ENCODE measurements around the gene RNF41.

RNF41 gene

DNA sequence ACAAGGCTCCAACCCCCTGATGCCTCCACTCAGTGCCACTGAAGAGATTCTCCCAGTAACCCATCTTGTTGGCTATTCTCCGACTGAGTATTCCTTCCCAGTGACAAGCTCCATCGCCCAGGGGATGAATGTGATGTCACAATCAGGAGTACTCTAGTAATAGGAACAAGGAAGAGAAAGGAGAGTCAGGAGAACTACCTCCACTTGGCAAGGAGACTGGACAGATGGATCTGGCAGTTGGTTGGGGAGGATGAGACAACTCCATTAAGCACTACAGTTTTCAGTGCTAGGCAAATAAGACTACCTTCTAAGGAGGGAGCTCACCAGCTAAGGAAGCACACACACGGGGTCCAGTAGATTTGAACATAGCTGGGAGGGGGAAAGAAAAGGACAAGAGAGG lies 5.3 kb downstream of the RNF41 start:
- no peak for DNase-seq (ENCODE audit: low read depth)
- no peak overlapping the region for H3K4me3 ChIP-seq (ENCODE audit: low read length)
- no peak for TF ChIP-seq CTCF (IDR thresholded peaks at IDR 0.05; ENCODE audit: insufficient read depth, low read depth, low read length, missing control alignments)

DNA sequence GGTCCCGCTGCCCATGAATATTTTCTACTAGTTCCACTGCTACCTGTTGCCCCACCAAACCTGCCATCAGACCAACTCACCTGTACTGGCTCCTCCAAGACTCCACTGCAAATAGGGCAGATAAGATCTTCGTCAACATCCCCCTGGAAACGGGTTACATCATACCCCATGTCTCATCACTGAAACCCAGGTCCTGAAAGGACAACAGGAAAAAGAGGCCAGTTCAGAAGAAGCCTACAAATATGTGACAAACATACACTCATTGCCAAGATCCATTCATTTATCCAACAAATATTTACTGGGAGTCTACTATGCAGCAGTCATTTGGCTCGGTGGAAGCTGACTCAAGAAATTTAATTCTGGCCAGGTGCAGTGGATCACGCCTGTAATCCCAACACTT lies 7.8 kb downstream of the RNF41 start:
- no peak for TF ChIP-seq CTCF (IDR thresholded peaks at IDR 0.05; ENCODE audit: insufficient read depth, low read depth, low read length, missing control alignments)
- no peak for DNase-seq (ENCODE audit: low read depth)
- H3K4me3 ChIP-seq (ENCODE audit: low read length) = no peak overlapping the region

DNA sequence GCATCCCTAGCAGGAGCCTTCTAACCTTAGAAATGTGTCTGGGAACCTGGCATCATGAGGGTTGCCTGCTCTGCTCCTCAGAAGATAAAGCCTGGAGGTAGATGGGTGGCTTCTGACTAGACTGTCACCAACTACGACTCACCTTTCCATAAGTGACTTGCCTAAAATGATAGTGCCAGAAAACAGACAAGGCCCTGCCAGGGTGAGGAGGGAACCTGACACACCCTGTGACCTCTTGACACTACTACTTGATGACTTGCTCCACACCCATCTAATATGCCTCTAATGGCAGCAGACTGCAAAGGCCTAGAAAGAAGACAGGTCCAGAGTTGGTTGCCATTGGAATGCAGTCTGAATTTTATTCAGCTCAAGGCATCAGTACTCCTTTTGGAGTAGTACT lies 9.4 kb downstream of the RNF41 start:
- no peak for TF ChIP-seq CTCF (IDR thresholded peaks at IDR 0.05; ENCODE audit: insufficient read depth, low read depth, low read length, missing control alignments)
- no peak overlapping the region for H3K4me3 ChIP-seq (ENCODE audit: low read length)
- no peak for DNase-seq (ENCODE audit: low read depth)

GRCh38 chr12:56208006-56208405 lies 13.7 kb downstream of the RNF41 start:
- TF ChIP-seq CTCF (IDR thresholded peaks at IDR 0.05; ENCODE audit: insufficient read depth, low read depth, low read length, missing control alignments) = no peak
- H3K4me3 ChIP-seq (ENCODE audit: low read length) = no peak overlapping the region
- DNase-seq (ENCODE audit: low read depth) = no peak

- H3K4me3 ChIP-seq (ENCODE audit: low read length) = no peak overlapping the region
- peak; percentile 63 for DNase-seq (ENCODE audit: low read depth)
These were observed 15.1 kb downstream of the RNF41 start for GRCh38 chr12:56206452-56207166.

GRCh38 chr12:56205445-56205844 lies 16.3 kb downstream of the RNF41 start:
- DNase-seq (ENCODE audit: low read depth) = no peak
- H3K4me3 ChIP-seq (ENCODE audit: low read length) = no peak overlapping the region

More at GRCh38 chr12:56206452-56207166, 15.1 kb downstream of the RNF41 start:
- TF ChIP-seq CTCF (IDR thresholded peaks at IDR 0.05; ENCODE audit: insufficient read depth, low read depth, low read length, missing control alignments) = peak; percentile 75

More at GRCh38 chr12:56205445-56205844, 16.3 kb downstream of the RNF41 start:
- no peak for TF ChIP-seq CTCF (IDR thresholded peaks at IDR 0.05; ENCODE audit: insufficient read depth, low read depth, low read length, missing control alignments)
